ENCODE measurements around the gene CCDC18. TPM values are rescaled to one million over a fixed set of nuclear protein-coding genes. Genes with fewer than 3 reads are reported as not detected.
A peak's percentile ranks its signal among the peaks of the same experiment; 100 is the strongest.
"Not testable (repeated sequence)": the region's sequence is repeated elsewhere in the genome, so short reads cannot be mapped to it uniquely, and the experiment has no call there.

CCDC18 gene
- total and polyA plus RNA-seq, 2 experiments from 2014 or later, result 16.3 to 47.9 TPM

GRCh38 chr1:93164816-93165215, 15.7 kb upstream of the CCDC18 start:
- DNase-seq (ENCODE audit: low spot score) (no peak), ATAC-seq (no peak)
- Histone ChIP-seq H3K9me2 (ENCODE audit: insufficient read depth) (no peaks in the 10 kb centered on the region), H3K79me2 (replicated peaks; ENCODE audit: insufficient read depth) (peaks cover 67% of the 10 kb centered on the region), H3K27ac (ENCODE audit: low read depth) (peak overlapping the region; percentile 46; the same call in 1 of the 2 replicates), H3K4me3 (no peak overlapping the region), H3F3A (replicated peaks; ENCODE audit: low read depth) (no peaks in the 10 kb centered on the region), H3K4me1 (ENCODE audit: insufficient read depth) (0 out of 2 replicates have a peak, but pooled peaks cover 3% of the 10 kb centered on the region), H4K20me1 (replicated peaks; ENCODE audit: insufficient read depth) (peaks cover 8% of the 10 kb centered on the region; the same call in 1 of the 2 replicates), H2AFZ (no peak overlapping the region), H3K36me3 (ENCODE audit: insufficient read depth) (no peaks in the 10 kb centered on the region), H3K4me2 (no peak overlapping the region), H3K27me3 (ENCODE audit: insufficient read depth) (no peaks in the 10 kb centered on the region)
- Mint-ChIP-seq H3K27ac (no peak overlapping the region), H3K4me3 (no peak overlapping the region), H3K27me3 (ENCODE audit: insufficient read depth, low read depth, poor library complexity) (no peaks in the 10 kb centered on the region), H3K4me1 (peaks cover 16% of the 10 kb centered on the region), H3K36me3 (ENCODE audit: low read depth) (peaks cover 13% of the 10 kb centered on the region), H3K9me3 (no peaks in the 10 kb centered on the region)
- TF ChIP-seq REST (IDR thresholded peaks at IDR 0.05; ENCODE audit: unreplicated experiment) (no peak), CREB1 (CRISPR knock-in tag; IDR thresholded peaks at IDR 0.05; ENCODE audit: low read depth) (no peak), ZNF462 (CRISPR knock-in tag; IDR thresholded peaks at IDR 0.05) (no peak), ETS1 (IDR thresholded peaks at IDR 0.05) (no peak), NANOG (IDR thresholded peaks at IDR 0.05; ENCODE audit: borderline replicate concordance) (no peak), JUNB (IDR thresholded peaks at IDR 0.05; ENCODE audit: unreplicated experiment) (no peak), EZH2 (IDR thresholded peaks at IDR 0.05; ENCODE audit: low read depth, unreplicated experiment) (no peak), CTCF (conservative IDR thresholded peaks at IDR 0.05; ENCODE audit: low read depth in 2 of 2) (no peak), ZNF114 (CRISPR knock-in tag; IDR thresholded peaks at IDR 0.05) (no peak), POLR2AphosphoS5 (IDR thresholded peaks at IDR 0.05; ENCODE audit: low read depth) (no peak)

GRCh38 chr1:93165895-93166294, 14.6 kb upstream of the CCDC18 start:
- not testable (repeated sequence) for H3K4me2 ChIP-seq; H3K4me3 Mint-ChIP-seq; DNase-seq (ENCODE audit: low spot score); H3K4me3 ChIP-seq; H3F3A ChIP-seq (replicated peaks; ENCODE audit: low read depth); H3K27ac ChIP-seq (ENCODE audit: low read depth); ATAC-seq; H4K20me1 ChIP-seq (replicated peaks; ENCODE audit: insufficient read depth); H3K27me3 Mint-ChIP-seq (ENCODE audit: insufficient read depth, low read depth, poor library complexity); H2AFZ ChIP-seq; H3K9me2 ChIP-seq (ENCODE audit: insufficient read depth); H3K4me1 ChIP-seq (ENCODE audit: insufficient read depth); H3K27me3 ChIP-seq (ENCODE audit: insufficient read depth); H3K9me3 Mint-ChIP-seq; H3K36me3 ChIP-seq (ENCODE audit: insufficient read depth); H3K27ac Mint-ChIP-seq
- Mint-ChIP-seq H3K4me1 (peaks cover 17% of the 10 kb centered on the region), H3K36me3 (ENCODE audit: low read depth) (peaks cover 15% of the 10 kb centered on the region)
- peaks cover 69% of the 10 kb centered on the region for H3K79me2 ChIP-seq (replicated peaks; ENCODE audit: insufficient read depth)
